Right forelimb (tissue), 1 donor: Measurements from ENCODE around the gene PSMB8.
"Not testable (repeated sequence)": the region's sequence is repeated elsewhere in the genome, so short reads cannot be mapped to it uniquely, and the experiment has no call there.

Experiments used
- DNase-seq: peaks from one replicate; pipeline ENCODE4 v3.0.0-alpha.2; 2018

Gene PSMB8

GRCh38 chr6:32836873-32837272 lies 7.0 kb downstream of the PSMB8 start:
- no peak for DNase-seq

- no peak for DNase-seq
These were observed 8.5 kb downstream of the PSMB8 start for GRCh38 chr6:32835167-32835893.

GRCh38 chr6:32833664-32834063 lies 10.2 kb downstream of the PSMB8 start:
- no peak for DNase-seq

GRCh38 chr6:32832535-32832934 lies 11.3 kb downstream of the PSMB8 start:
- DNase-seq = no peak

- DNase-seq = no peak
These were observed 12.9 kb downstream of the PSMB8 start for GRCh38 chr6:32830936-32831335.

GRCh38 chr6:32830017-32830416 lies 13.8 kb downstream of the PSMB8 start:
- no peak for DNase-seq

- DNase-seq = no peak
These were observed 14.4 kb downstream of the PSMB8 start for GRCh38 chr6:32829495-32829894.

GRCh38 chr6:32827025-32827424 lies 16.8 kb downstream of the PSMB8 start:
- no peak for DNase-seq

GRCh38 chr6:32825966-32826365 lies 17.9 kb downstream of the PSMB8 start:
- no peak for DNase-seq

- no peak for DNase-seq
These were observed 24.1 kb downstream of the PSMB8 start for GRCh38 chr6:32819729-32820128.

GRCh38 chr6:32818867-32819266 lies 25.0 kb downstream of the PSMB8 start:
- no peak for DNase-seq

GRCh38 chr6:32816746-32817204 lies 27.1 kb downstream of the PSMB8 start, which contains the start of gene HLA-DOB:
TSS of gene HLA-DOB (minus strand) at chr6:32817002. CDS start at chr6:32816951, 51 bp downstream.
- DNase-seq = no peak

- no peak for DNase-seq
These were observed 27.9 kb downstream of the PSMB8 start for GRCh38 chr6:32815996-32816395.

GRCh38 chr6:32815115-32815514 lies 28.7 kb downstream of the PSMB8 start:
- no peak for DNase-seq

- no peak for DNase-seq
These were observed 29.7 kb downstream of the PSMB8 start for GRCh38 chr6:32814145-32814544.

- no peak for DNase-seq
These were observed 34.7 kb downstream of the PSMB8 start for GRCh38 chr6:32809171-32809570.

GRCh38 chr6:32807020-32807580 lies 36.7 kb downstream of the PSMB8 start:
- DNase-seq = no peak

GRCh38 chr6:32805404-32805803 lies 38.4 kb downstream of the PSMB8 start:
- DNase-seq = not testable (repeated sequence)

GRCh38 chr6:32803416-32803815 lies 40.4 kb downstream of the PSMB8 start:
- no peak for DNase-seq

GRCh38 chr6:32799740-32800139 lies 44.1 kb downstream of the PSMB8 start:
- DNase-seq = no peak

GRCh38 chr6:32799168-32799567 lies 44.7 kb downstream of the PSMB8 start:
- no peak for DNase-seq

- peak; percentile 86 for DNase-seq
These were observed 46.7 kb downstream of the PSMB8 start for GRCh38 chr6:32796848-32797776.

- no peak for DNase-seq
These were observed 49.3 kb downstream of the PSMB8 start for GRCh38 chr6:32794510-32794909.
